GM20000 (cell line): ENCODE data around the gene SLF1.

Experiments
- DNase-seq: peaks from one replicate; pipeline ENCODE4 v3.0.0; 2012; ENCODE audit warnings: low spot score
- CTCF ChIP-seq: IDR thresholded peaks from 2 replicates; pipeline ENCODE4 v1.5.1; 2012; ENCODE audit warnings: mild to moderate bottlenecking, control low read depth; ENCODE audit errors: extremely low read depth, missing control alignments

Gene SLF1

GRCh38 chr5:94627191-94627590 lies 8.7 kb downstream of the SLF1 start:
- DNase-seq, result no peak
- no peak for TF ChIP-seq CTCF

- TF ChIP-seq CTCF, result no peak
- peak; percentile 13 for DNase-seq
These were observed 13.6 kb downstream of the SLF1 start for GRCh38 chr5:94632024-94632423.

- DNase-seq, result no peak
- no peak for TF ChIP-seq CTCF
These were observed 21.7 kb downstream of the SLF1 start for GRCh38 chr5:94640176-94640575.

- no peak for TF ChIP-seq CTCF
These were observed 26.6 kb downstream of the SLF1 start for GRCh38 chr5:94645053-94645452.

GRCh38 chr5:94646758-94647157 lies 28.3 kb downstream of the SLF1 start:
- DNase-seq, result no peak
- no peak for TF ChIP-seq CTCF

More at GRCh38 chr5:94645053-94645452, 26.6 kb downstream of the SLF1 start:
- no peak for DNase-seq

GRCh38 chr5:94649874-94650273 lies 31.4 kb downstream of the SLF1 start:
- no peak for TF ChIP-seq CTCF
- DNase-seq, result no peak

GRCh38 chr5:94658272-94658671 lies 39.8 kb downstream of the SLF1 start:
- no peak for TF ChIP-seq CTCF
- DNase-seq, result no peak
